Lung (tissue), 12 donors: ENCODE measurements around the gene DIP2C. TPM values are rescaled to one million over a fixed set of nuclear protein-coding genes. Genes with fewer than 3 reads are reported as not detected.

Source experiments
- ATAC-seq: fragments of 200-7000 bp; cut with Tn5 transposase; one replicate; pipeline ENCODE4 v1.9.1; 2020; ENCODE audit warnings: moderate number of reproducible peaks; ENCODE audit not compliant: insufficient read depth, low FRiP score
- DNase-seq, 3 donors: peaks; one replicate each; pipeline ENCODE4 v3.0.0-alpha.2; 2013 to 2017
- H3K27ac ChIP-seq, 2 donors: one replicate each; pipeline ENCODE4 v1.5.1; 2013; ENCODE audit warnings: mild to moderate bottlenecking in 2 of 2, moderate library complexity in 2 of 2, control low read depth in 1 of 2, inconsistent platforms in 1 of 2, low read depth in 1 of 2, low read length in 1 of 2
- H3K27me3 ChIP-seq, 3 donors: one replicate each; pipeline ENCODE4 v1.5.1; 2013; ENCODE audit warnings: low read length in 2 of 3; ENCODE audit not compliant: control insufficient read depth in 3 of 3, insufficient read depth in 3 of 3
- H3K36me3 ChIP-seq, 4 donors: one replicate each; pipeline ENCODE4 v1.5.1; 2013; ENCODE audit warnings: low read length in 4 of 4, mild to moderate bottlenecking in 1 of 4, moderate library complexity in 1 of 4; ENCODE audit not compliant: control insufficient read depth in 4 of 4, insufficient read depth in 4 of 4
- H3K4me1 ChIP-seq, 5 donors: one replicate each; pipeline ENCODE4 v1.5.1; 2013; ENCODE audit warnings: low read length in 5 of 5, mild to moderate bottlenecking in 2 of 5, moderate library complexity in 1 of 5; ENCODE audit not compliant: control insufficient read depth in 5 of 5, insufficient read depth in 5 of 5
- H3K4me3 ChIP-seq: one replicate; pipeline ENCODE4 v1.5.1; 2013; ENCODE audit warnings: mild to moderate bottlenecking, control low read depth, moderate library complexity
- H3K9ac ChIP-seq, 2 donors: one replicate each; pipeline ENCODE4 v1.5.1; 2013; ENCODE audit warnings: low read length in 2 of 2, control low read depth in 1 of 2; ENCODE audit not compliant: insufficient read depth in 1 of 2
- H3K9me3 ChIP-seq, 4 donors: one replicate each; pipeline ENCODE4 v1.5.1; 2013; ENCODE audit warnings: low read length in 3 of 4, mild to moderate bottlenecking in 1 of 4, moderate library complexity in 1 of 4; ENCODE audit not compliant: control insufficient read depth in 4 of 4, insufficient read depth in 3 of 4
- WGBS, 2 donors: extraction: QIAGEN DNeasy Blood & Tissue Kit; methylation state at CpG; one replicate each; pipeline ENCODE4 v1.1.7; 2013; 5-methylcytosine and 5-hydroxymethylcytosine counted together
- polyA plus RNA-seq, 2 donors: library from polyadenylated mRNA; stranded (reverse); fragments of 200-250 nt; gene quantifications; one replicate each; pipeline ENCODE4 v1.2.1, GENCODE V29; 2013
- total RNA-seq, 2 donors: library from RNA; depleted of rRNA in 1 of 2; stranded (reverse); fragments of >200 nt in 1 of 2; gene quantifications; one replicate each; pipeline ENCODE4 v1.2.1, GENCODE V29; 2014 to 2021
- TF ChIP-seq, protein P1 (sequence below): IDR thresholded peaks from 2 replicates; pipeline ENCODE4 v1.5.1; 2012; ENCODE audit warnings: mild to moderate bottlenecking; ENCODE audit errors: control extremely low read depth, extremely low read depth
- donor health status: control.
- donor health status: control.
- donor health status: Bipolar disorder and iron deficiency.
- donor health status: healthy.
- donor health status: DM: yes; HTN: yes; CAD: no.

DIP2C gene
- total and polyA plus RNA-seq, 4 donors: 3.6 to 20.0 (median 9.5) TPM

- ATAC-seq (no peak), DNase-seq (no peak)
- Histone ChIP-seq H3K4me1 (no peaks in the 10 kb centered on the region), H3K36me3 (peaks cover 0 to 20% (median 10%) of the 10 kb centered on the region in 4 donors), H3K4me3 (no peak overlapping the region), H3K9me3 (peaks cover 0 to 2% (median 0%) of the 10 kb centered on the region in 4 donors), H3K27ac (no peak overlapping the region), H3K9ac (no peak overlapping the region), H3K27me3 (no peaks in the 10 kb centered on the region)
- WGBS, 2 donors: 93 to 95% methylated on average over 14 of the region's 14 CpGs
- TF ChIP-seq, protein P1, sequence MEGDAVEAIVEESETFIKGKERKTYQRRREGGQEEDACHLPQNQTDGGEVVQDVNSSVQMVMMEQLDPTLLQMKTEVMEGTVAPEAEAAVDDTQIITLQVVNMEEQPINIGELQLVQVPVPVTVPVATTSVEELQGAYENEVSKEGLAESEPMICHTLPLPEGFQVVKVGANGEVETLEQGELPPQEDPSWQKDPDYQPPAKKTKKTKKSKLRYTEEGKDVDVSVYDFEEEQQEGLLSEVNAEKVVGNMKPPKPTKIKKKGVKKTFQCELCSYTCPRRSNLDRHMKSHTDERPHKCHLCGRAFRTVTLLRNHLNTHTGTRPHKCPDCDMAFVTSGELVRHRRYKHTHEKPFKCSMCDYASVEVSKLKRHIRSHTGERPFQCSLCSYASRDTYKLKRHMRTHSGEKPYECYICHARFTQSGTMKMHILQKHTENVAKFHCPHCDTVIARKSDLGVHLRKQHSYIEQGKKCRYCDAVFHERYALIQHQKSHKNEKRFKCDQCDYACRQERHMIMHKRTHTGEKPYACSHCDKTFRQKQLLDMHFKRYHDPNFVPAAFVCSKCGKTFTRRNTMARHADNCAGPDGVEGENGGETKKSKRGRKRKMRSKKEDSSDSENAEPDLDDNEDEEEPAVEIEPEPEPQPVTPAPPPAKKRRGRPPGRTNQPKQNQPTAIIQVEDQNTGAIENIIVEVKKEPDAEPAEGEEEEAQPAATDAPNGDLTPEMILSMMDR: no peak
Measured at GRCh38 chr10:335151-335800, 354.2 kb downstream of the DIP2C start.

DNA sequence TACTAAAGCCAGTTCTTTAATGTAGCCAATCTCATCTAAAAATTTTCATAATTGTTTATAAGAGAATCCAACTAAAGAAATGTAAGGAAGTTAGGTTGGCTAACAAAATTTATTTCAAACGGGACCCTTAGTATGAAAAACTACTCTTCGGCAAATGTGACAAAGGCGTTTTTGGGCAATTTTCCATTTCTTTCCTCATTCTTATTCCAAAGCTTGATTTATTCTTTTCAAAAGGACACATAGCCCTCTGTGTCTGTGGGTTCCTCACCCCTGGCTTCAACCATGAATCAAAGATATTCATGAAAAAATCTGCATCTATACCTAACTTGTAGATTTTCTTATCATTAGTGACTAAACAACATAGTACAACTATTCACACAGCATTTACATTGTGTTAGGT is 358.3 kb downstream of the DIP2C start:
- DNase-seq: no peak
- Histone ChIP-seq H3K9me3 (no peaks in the 10 kb centered on the region), H3K9ac (no peak overlapping the region), H3K4me1 (peaks cover 0 to 20% (median 0%) of the 10 kb centered on the region in 5 donors), H3K4me3 (no peak overlapping the region), H3K27me3 (no peaks in the 10 kb centered on the region), H3K27ac (no peak overlapping the region), H3K36me3 (peaks cover 0 to 9% (median 6%) of the 10 kb centered on the region in 4 donors)
- TF ChIP-seq, protein P1: no peak
- ATAC-seq: no peak
- WGBS, 2 donors: 91 to 95% methylated on average over 3 of the region's 3 CpGs

DNA sequence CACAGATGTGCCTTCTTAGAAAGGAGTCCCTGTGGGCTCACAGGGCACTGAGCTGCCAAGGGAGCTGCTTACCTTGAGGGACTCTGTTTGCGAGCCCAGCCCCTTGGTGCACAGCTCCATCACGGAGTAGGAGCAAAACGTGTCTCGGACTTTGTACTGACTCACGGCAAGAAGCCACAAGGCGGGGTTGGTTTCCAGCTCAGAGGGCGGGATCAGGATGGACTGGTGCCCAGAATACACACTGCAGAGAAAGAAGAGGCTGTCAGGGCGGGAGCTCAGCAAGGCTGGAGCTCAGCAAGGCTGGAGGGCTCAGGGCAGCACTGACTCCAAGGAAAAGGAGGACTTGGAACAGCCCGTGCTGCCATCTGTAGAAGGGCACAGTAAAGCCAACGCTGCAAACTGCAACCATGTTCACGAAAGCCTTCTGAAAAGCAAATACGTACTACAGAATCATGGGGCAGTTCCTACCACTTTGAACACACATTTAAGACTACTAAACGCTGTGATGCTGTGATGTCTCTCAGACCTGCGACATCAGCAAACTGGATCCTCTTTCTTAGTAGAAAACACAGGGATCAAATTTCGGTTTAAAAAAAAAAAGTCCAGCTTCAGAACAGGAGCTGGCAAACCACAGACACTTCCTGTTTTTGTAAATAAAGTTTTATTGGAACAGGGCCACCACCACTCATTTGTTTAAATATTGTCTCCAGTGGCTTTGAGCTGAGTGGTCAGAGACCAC is 359.9 kb downstream of the DIP2C start:
- no peaks in the 10 kb centered on the region for H3K27me3 ChIP-seq
- H3K9me3 ChIP-seq: no peaks in the 10 kb centered on the region
- ATAC-seq (peak; percentile 76), DNase-seq (peak; percentile 90 to 96 (median 94))
- WGBS, 2 donors: 32 to 52% methylated on average over 15 of the region's 15 CpGs
- peak overlapping the region in 1 of 2 donors; percentile 35 for H3K27ac ChIP-seq
- peaks cover 0 to 20% (median 0%) of the 10 kb centered on the region in 5 donors for H3K4me1 ChIP-seq
- no peak overlapping the region for H3K4me3 ChIP-seq
- H3K36me3 ChIP-seq: peaks cover 3 to 15% (median 9%) of the 10 kb centered on the region in 4 donors
- peak overlapping the region in 1 of 2 donors; percentile 82 for H3K9ac ChIP-seq
- TF ChIP-seq, protein P1: no peak
